ENCODE results near the gene TTC17. TPM values are rescaled to one million over a fixed set of nuclear protein-coding genes. Genes with fewer than 3 reads are reported as not detected.
"Not testable (repeated sequence)": the region's sequence is repeated elsewhere in the genome, so short reads cannot be mapped to it uniquely, and the experiment has no call there.

Gene TTC17
- polyA plus RNA-seq, 1 donor = 66.0 TPM

- no peak for DNase-seq (ENCODE audit: low read depth)
Observed at GRCh38 chr11:43447151-43447550, 88.4 kb downstream of the TTC17 start.

DNA sequence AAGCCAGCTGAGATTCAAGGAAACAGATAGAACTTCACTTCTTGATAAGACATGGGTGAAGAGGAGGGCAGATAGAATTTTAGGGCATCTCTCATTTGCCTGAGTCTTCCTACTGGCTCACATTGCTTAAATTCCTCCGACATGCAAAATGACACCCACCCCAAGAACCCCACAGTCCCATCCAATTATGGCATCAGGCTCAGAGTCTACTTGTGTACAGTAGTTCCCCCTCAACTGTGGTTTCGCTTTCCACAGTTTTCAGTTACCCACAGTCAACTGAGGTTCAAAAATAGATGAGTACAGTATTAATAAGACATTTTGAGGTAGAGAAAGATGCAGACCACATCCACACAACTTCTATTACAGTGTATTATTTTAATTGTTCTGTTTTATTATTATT lies 99.8 kb downstream of the TTC17 start:
- no peak for DNase-seq (ENCODE audit: low read depth)

GRCh38 chr11:43459246-43459645 lies 100.5 kb downstream of the TTC17 start:
- no peak for DNase-seq (ENCODE audit: low read depth)

DNA sequence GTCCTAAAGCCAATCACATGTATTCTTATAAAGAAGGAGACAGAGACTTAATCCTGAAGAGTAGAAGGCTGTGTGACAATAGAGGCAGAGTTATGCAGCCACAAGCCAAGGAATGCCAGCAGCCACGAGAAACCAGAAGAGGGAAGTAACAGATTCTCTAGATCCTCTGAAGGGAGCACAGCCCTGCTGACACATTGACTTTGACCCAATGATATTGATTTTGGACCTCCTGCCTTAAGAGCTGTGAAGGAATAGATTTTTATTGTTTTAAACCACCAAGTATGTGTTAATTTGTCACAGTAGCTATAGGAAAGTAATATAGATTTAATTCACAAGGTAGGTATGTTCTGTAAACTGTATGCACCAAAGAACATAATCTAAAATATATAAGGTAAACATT lies 103.6 kb downstream of the TTC17 start:
- DNase-seq (ENCODE audit: low read depth) = no peak

- no peak for DNase-seq (ENCODE audit: low read depth)
Observed at GRCh38 chr11:43467958-43468357, 109.2 kb downstream of the TTC17 start.

- DNase-seq (ENCODE audit: low read depth) = not testable (repeated sequence)
Observed at GRCh38 chr11:43477491-43477890, 118.8 kb downstream of the TTC17 start.

- DNase-seq (ENCODE audit: low read depth) = no peak
Observed at GRCh38 chr11:43486141-43486540, 127.4 kb downstream of the TTC17 start.

GRCh38 chr11:43489869-43490465 lies 131.2 kb downstream of the TTC17 start:
- DNase-seq (ENCODE audit: low read depth) = no peak

DNA sequence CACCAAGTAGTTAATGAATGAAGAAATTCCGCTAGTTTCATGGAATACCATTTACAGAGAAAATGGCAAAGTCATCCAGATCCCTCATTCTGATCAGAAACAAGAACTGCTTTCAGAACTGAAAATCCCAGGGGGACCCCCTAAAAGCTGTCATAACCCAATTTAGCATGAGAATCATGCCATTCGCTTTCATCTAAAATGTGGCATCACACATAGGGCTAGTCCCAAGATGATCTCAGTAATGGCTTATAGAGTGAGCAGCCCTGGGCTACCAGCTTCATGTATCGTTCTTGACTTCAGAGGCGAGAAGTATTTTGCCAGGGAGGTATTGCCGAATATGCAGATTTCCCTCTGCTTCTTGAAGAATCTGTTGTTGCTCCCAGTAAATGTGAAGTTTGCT lies 134.0 kb downstream of the TTC17 start:
- no peak for DNase-seq (ENCODE audit: low read depth)

- DNase-seq (ENCODE audit: low read depth) = no peak
Observed at GRCh38 chr11:43493431-43493830, 134.7 kb downstream of the TTC17 start.

- DNase-seq (ENCODE audit: low read depth) = no peak
Observed at GRCh38 chr11:43497144-43497543, 138.4 kb downstream of the TTC17 start.

- no peak for DNase-seq (ENCODE audit: low read depth)
Observed at GRCh38 chr11:43498561-43498960, 139.8 kb downstream of the TTC17 start.

DNA sequence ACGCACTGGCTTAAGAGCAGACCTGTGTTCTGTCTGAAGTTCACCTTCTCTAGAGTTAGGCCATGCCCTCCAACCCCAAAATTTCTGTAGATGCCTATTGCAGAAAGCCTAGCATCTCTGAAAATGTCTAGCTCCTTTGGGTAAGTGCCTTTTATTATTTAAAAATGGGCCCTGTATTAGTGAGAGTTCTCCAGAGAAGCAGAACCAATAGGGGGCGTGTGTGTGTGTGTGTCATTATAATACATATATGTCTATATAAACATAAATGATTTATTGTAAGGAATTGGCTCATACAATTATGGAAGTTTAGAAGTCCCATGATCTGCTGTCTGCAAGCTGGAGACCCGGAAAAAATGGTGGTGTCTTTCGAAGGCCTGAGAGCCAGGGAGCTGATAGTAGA lies 144.7 kb downstream of the TTC17 start:
- DNase-seq (ENCODE audit: low read depth) = no peak

GRCh38 chr11:43504316-43504950 lies 145.7 kb downstream of the TTC17 start:
- no peak for DNase-seq (ENCODE audit: low read depth)

DNA sequence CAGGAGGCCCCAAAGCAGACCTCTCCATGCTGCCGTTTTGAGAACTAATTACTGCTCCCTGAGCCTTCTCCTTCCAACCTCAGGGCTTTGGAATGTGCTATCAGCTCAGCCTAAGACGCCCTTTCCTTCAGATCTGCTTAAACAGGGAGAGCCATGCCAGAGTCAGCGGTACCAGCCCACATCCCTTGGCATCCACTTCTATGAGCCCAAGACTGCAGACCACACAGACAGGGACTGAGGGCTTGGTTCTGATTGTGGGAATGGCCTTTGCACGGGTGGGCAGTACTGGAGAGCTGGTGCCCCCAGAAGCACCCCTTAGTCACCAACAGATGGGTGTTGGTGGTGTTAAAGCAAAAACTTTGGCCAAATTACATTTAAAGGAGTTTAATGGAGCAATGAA lies 146.5 kb downstream of the TTC17 start:
- no peak for DNase-seq (ENCODE audit: low read depth)

DNA sequence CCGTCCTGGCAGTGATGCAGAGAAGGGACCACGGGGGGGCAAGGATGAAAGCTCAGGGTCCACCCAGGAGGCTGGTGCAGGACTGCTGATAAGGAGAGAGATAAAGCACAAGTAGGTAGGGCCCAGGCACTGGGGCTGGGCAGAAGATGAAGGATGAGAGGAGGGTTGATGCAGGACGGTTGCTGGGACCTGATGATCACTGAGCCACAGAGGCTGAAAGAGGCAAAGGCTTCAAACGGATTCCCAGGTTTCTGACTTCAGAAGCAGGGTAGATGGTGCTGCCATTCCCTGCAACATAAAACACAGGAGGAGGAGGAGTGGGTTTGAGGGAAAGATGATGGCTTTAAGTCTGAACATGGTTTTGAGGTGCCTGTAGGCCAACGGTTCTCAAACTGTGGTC lies 148.5 kb downstream of the TTC17 start:
- no peak for DNase-seq (ENCODE audit: low read depth)

- no peak for DNase-seq (ENCODE audit: low read depth)
Observed at GRCh38 chr11:43508511-43508918, 149.8 kb downstream of the TTC17 start.

- DNase-seq (ENCODE audit: low read depth) = no peak
Observed at GRCh38 chr11:43511959-43512358, 153.2 kb downstream of the TTC17 start.

DNA sequence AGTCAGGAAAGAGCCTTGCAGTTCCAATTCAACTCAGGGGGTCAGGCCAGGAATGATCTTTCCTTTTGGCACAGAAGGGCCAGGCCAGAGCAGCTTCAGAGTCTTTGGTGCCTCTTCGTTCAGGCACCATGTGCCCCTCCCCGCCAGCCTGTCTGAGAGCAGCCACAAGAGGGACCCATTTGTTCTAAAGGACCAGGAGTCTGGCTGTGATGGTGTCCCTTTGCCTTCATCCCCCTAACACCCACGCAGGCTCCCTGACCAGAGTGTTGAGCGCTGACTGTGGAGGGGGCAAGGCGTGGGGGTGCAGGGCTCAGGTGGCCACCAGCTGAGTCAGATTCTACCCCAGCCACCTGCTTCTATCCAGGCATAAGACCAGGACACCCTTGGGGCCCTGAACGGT lies 156.4 kb downstream of the TTC17 start:
- no peak for DNase-seq (ENCODE audit: low read depth)

GRCh38 chr11:43516316-43516850 lies 157.7 kb downstream of the TTC17 start:
- no peak for DNase-seq (ENCODE audit: low read depth)

GRCh38 chr11:43517518-43517917 lies 158.8 kb downstream of the TTC17 start:
- DNase-seq (ENCODE audit: low read depth) = no peak

DNA sequence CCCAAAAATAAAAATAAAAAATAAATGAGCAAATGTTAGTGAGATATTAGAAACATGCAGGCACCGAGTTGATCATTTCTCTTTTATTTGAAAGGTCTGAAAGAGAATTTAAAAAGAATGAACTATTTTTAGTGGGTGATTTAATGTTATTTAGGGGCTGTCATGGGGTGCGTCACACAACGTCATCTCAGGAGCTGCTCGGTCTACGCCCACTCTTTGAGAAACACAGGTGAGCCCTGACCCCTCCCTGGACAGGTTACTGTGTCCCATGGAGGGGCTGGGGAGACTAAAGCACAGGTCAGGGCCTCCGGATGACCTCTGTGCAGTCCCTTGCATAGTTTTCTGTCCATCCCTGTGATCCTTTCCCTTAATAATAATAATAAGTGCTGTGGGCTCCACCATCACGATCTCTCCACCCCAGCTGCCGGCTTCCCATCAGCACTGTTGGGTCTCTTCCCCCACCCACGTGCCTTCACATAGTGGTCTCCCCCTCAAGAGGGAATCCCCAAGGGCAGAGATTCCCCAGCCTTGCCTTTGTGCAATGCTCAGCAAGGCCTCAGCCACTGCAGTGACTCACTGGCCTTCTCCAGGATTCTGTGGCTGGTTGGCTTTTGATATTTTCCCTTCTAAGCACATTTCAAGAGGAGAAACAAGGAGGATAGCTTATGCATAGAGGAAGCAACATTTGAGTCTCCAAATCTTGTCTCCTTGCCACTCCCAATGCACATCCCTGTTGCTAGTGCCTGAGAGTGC lies 159.9 kb downstream of the TTC17 start:
- no peak for DNase-seq (ENCODE audit: low read depth)

DNA sequence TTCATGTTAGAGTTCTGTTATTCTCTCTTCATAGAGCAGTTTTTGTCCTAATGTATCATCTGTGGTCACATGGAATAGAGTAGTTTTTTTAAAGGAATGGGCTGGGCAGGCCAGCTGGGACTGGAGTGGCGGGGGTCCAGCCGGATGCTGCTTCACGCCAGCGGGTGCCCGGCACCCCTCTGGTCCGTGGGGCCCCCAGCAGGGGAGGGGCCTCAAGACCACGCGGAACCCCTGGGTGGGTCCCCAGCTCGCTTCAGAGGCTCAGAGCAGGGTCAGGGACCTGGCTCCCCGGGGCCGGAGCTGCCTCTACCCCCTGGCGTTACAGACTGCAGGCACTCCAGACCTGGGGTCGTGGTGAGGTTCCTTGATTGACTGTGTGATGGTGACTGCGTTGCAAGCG lies 162.8 kb downstream of the TTC17 start:
- DNase-seq (ENCODE audit: low read depth) = no peak

Measured in forelimb muscle (tissue), 1 donor.